Ishikawa (cell line): ENCODE measurements around the gene SLC2A1.

ENCODE experiments used
- CEBPB ChIP-seq: IDR thresholded peaks from 2 replicates; pipeline ENCODE4 v1.6.1; 2012
- CREB1 ChIP-seq: IDR thresholded peaks from 2 replicates; pipeline ENCODE4 v1.6.1; 2012; ENCODE audit warnings: low read depth
- EGR1 ChIP-seq: IDR thresholded peaks from 2 replicates; pipeline ENCODE4 v1.6.1; 2012
- EP300 ChIP-seq: IDR thresholded peaks from 2 replicates; pipeline ENCODE4 v1.6.1; 2012; ENCODE audit warnings: borderline replicate concordance
- FOXM1 ChIP-seq: IDR thresholded peaks from 2 replicates; pipeline ENCODE4 v1.6.1; 2012; ENCODE audit warnings: low read depth, borderline replicate concordance
- NFIC ChIP-seq: IDR thresholded peaks from 2 replicates; pipeline ENCODE4 v1.6.1; 2012
- RAD21 ChIP-seq: IDR thresholded peaks from 2 replicates; pipeline ENCODE4 v1.6.1; 2012; ENCODE audit warnings: low read depth
- TAF1 ChIP-seq: IDR thresholded peaks from 2 replicates; pipeline ENCODE4 v1.6.1; 2012; ENCODE audit warnings: low read depth, mild to moderate bottlenecking
- TCF12 ChIP-seq: IDR thresholded peaks from 2 replicates; pipeline ENCODE4 v1.6.1; 2012; ENCODE audit warnings: low read depth
- TEAD4 ChIP-seq: IDR thresholded peaks from 2 replicates; pipeline ENCODE4 v1.6.1; 2012
- YY1 ChIP-seq: IDR thresholded peaks from 2 replicates; pipeline ENCODE4 v1.6.1; 2012; ENCODE audit warnings: low read depth
- ZBTB7A ChIP-seq: IDR thresholded peaks from 2 replicates; pipeline ENCODE4 v1.6.1; 2012; ENCODE audit warnings: low read depth
- TF ChIP-seq, protein P1 (sequence below): IDR thresholded peaks from 2 replicates; pipeline ENCODE4 v1.6.1; 2012; ENCODE audit warnings: low read depth, mild to moderate bottlenecking
- TF ChIP-seq, protein P2 (sequence below): IDR thresholded peaks from 2 replicates; pipeline ENCODE4 v1.6.1; 2012
- TF ChIP-seq, protein P3 (sequence below): IDR thresholded peaks from 2 replicates; pipeline ENCODE4 v1.6.1; 2012

SLC2A1 gene

DNA sequence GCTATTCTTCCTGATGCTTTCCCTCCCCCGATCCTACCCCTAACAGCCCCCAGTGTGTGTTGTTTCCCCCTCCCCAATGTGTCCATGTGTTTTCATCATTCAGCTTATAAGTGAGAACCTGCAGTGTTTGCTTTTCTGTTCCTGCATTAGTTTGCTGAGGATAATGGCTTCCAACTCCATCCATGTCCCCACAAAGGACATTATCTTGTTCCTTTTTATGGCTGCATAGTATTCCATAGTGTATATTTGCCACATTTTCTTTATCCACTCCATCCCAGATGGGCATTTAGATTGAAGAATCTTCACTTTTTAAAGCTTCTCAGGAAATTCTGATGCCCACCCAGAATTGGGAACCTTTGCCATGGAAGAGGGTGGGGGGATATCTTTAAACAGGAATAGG lies 19.0 kb upstream of the SLC2A1 start:
- TF ChIP-seq NFIC (no peak), EP300 (no peak), TEAD4 (no peak), CREB1 (no peak), ZBTB7A (no peak), EGR1 (no peak), FOXM1 (no peak), TCF12 (no peak), RAD21 (no peak), CEBPB (no peak), TAF1 (no peak), YY1 (no peak)
- TF ChIP-seq, protein P1, sequence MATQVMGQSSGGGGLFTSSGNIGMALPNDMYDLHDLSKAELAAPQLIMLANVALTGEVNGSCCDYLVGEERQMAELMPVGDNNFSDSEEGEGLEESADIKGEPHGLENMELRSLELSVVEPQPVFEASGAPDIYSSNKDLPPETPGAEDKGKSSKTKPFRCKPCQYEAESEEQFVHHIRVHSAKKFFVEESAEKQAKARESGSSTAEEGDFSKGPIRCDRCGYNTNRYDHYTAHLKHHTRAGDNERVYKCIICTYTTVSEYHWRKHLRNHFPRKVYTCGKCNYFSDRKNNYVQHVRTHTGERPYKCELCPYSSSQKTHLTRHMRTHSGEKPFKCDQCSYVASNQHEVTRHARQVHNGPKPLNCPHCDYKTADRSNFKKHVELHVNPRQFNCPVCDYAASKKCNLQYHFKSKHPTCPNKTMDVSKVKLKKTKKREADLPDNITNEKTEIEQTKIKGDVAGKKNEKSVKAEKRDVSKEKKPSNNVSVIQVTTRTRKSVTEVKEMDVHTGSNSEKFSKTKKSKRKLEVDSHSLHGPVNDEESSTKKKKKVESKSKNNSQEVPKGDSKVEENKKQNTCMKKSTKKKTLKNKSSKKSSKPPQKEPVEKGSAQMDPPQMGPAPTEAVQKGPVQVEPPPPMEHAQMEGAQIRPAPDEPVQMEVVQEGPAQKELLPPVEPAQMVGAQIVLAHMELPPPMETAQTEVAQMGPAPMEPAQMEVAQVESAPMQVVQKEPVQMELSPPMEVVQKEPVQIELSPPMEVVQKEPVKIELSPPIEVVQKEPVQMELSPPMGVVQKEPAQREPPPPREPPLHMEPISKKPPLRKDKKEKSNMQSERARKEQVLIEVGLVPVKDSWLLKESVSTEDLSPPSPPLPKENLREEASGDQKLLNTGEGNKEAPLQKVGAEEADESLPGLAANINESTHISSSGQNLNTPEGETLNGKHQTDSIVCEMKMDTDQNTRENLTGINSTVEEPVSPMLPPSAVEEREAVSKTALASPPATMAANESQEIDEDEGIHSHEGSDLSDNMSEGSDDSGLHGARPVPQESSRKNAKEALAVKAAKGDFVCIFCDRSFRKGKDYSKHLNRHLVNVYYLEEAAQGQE = no peak
- TF ChIP-seq, protein P2, sequence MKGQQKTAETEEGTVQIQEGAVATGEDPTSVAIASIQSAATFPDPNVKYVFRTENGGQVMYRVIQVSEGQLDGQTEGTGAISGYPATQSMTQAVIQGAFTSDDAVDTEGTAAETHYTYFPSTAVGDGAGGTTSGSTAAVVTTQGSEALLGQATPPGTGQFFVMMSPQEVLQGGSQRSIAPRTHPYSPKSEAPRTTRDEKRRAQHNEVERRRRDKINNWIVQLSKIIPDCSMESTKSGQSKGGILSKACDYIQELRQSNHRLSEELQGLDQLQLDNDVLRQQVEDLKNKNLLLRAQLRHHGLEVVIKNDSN = no peak
- TF ChIP-seq, protein P3, sequence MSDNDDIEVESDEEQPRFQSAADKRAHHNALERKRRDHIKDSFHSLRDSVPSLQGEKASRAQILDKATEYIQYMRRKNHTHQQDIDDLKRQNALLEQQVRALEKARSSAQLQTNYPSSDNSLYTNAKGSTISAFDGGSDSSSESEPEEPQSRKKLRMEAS = no peak

DNA sequence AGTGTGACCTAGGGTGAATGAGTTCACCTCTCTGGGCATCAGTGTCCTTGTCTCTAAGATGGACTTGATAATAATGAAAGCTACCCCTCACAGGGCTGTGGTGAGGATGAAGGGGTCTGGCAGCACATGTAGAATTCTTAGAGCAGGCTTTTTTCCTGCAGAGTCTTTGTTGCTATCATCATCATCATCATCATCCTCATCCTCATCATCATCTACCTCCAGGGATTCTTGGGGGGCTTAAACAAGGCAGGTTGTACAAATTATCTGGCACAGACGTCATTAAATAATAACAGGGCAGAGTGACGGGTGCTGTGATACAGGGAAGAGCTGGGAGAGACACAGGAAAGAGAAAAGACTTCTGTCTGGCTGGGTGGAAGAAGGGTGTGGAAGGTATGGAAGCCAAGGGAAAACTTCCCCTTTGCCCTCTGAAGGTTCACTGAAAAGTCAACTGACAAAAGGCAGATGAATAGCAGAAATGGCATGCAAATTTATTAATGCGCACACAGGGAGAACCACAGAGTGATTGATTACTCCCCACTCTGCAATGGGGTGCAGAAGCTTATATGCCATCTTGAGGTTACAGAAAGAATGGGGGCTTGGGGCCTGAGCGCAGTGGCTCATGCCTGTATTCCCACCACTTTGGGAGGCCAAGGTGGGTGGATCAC lies 17.0 kb upstream of the SLC2A1 start:
- TF ChIP-seq YY1 (no peak), TCF12 (no peak), EP300 (no peak), NFIC (no peak), FOXM1 (no peak)
- TF ChIP-seq, protein P2 = no peak

DNA sequence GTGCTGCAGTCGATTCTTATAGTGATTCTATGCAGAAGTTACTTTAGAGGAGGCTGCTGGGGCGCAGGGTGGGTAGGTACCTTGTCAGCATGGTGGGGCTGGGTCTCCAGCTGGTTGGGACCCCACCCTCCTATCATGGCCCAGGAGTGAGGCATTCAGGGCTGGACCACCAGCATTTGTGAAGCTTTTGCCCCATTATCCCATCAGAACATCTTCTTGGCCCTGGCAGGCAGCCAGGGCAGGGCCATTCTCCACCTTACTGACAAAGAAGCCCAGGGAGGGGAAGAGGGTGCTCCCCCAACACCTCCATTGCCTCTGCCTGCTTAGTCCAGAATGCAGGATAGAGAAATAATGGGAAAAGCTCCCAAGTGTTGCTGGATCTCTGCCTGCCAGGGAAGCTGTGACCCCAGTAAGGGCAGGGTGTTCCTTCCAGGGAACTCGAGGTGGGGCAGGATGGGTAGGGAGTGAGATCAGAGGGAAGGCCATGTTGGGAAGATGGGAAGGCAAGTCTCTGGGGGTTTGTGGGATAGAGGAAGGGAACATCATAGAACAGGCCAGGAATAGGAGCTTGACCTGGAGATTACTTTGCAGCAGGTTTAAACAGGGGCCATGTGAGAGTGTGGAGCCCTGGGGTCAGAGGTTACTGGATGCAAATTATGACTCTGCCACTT lies 16.2 kb upstream of the SLC2A1 start:
- TF ChIP-seq CEBPB (no peak), NFIC (0 out of 2 replicates have a peak, but pooled peaks have one; percentile 7)

DNA sequence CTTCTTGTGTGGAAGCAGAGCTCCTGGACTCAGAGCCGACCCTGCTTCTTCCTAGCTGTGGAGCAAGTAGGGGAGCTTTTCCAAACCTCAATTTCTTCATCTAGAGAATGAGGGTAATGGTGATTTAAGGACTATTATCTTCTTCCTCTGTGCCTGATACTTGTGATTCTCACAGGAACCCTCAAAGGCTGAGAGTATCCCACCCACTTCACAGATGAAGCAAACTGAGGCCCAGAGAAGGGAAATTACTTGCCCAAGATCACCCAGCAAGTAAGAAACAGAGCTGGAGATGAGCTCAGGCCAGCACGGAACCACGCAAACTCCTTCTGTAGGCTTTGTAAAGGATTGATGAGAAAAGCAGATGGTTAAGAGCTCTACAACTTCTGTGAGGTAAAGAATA lies 15.1 kb upstream of the SLC2A1 start:
- TF ChIP-seq TAF1 (no peak), TEAD4 (no peak), CREB1 (no peak), ZBTB7A (no peak), NFIC (no peak), RAD21 (no peak)

DNA sequence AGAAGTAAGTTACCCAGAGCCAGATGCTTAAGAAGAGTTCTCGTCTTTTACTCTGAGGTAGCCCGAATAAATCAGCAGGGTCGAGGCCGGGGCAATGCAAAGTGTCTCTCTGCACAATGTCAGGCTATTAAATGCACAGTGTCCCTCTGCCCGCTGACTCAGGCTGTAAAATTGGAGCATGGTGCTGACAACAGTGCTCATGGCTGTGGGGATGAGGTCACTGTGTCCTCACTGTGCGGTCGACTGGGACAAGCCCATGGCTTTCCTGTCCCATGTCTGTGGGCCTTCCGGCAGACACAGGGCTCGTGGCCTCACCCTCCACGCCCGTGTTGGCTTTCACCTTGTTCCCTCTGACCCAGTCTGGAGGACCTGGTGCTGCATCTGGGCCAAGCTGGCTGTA lies 14.6 kb upstream of the SLC2A1 start:
- TF ChIP-seq CEBPB = no peak
- peak; percentile 40; the same call in 1 of the 2 replicates for TF ChIP-seq EP300

DNA sequence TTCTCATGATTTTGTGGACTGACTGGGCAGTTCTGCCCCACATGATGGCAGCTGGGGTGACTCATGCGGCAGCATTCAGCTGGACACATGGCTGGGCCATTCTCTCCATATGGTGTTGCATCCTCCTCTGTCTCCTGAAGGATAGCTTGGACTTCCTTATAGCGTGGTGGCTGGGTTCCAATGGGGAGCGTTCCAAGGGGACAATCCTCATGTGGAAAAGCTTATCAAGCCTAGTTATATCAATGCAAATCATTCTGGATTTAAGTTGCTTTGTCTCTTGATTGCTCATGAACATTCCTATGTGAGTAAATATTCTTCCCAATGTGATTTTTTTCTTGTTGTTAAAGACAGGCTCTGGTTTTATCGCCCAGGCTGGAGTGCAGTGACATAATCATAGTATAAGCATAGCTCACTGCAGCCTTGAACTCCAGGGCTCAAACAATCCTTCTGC lies 13.2 kb upstream of the SLC2A1 start:
- TF ChIP-seq CEBPB (no peak), RAD21 (no peak), CREB1 (no peak)
- TF ChIP-seq, protein P3 = 0 out of 2 replicates have a peak, but pooled peaks have one; percentile 53

DNA sequence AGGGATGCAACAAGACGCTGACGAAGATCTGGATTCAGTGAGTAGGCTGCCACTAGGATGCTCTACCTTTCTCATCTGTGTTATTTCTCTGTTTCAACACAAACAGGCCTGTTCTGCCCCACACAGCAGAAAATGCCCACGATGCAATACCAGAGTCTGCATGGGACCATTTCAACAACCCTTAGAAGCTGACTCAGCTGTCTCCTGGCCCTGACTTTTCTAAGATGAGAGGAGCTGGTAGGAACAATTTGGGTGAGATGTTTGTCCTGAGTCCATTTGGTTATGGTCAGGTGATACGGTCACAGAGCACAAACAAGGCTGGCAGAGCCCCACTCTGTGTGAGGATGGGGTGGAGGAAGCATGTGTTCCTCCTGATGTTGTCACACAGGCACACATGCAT lies 11.5 kb upstream of the SLC2A1 start:
- TF ChIP-seq TCF12 (no peak), EP300 (no peak)
- TF ChIP-seq, protein P1 = no peak
- TF ChIP-seq, protein P3 = no peak
